GM23338 (cell line): ENCODE measurements around the gene NPPC.

Experiments used
- CREB1 ChIP-seq: fragments of 250-450 bp; sonication (Bioruptor Pico); IDR thresholded peaks from 2 replicates; pipeline ENCODE4 v1.5.0; 2020; ENCODE audit warnings: low read depth, mild to moderate bottlenecking, moderate library complexity
- EZH2 ChIP-seq: fragments of 200-600 bp; sonication (generic); IDR thresholded peaks from one replicate; pipeline ENCODE4 v1.8.0; 2017; ENCODE audit warnings: antibody characterized with exemption, mild to moderate bottlenecking, low read depth; ENCODE audit not compliant: unreplicated experiment
- EZH2phosphoT487 ChIP-seq: fragments of 200-600 bp; sonication (generic); IDR thresholded peaks from one replicate; pipeline ENCODE4 v1.8.1; 2018; ENCODE audit warnings: antibody characterized with exemption; ENCODE audit not compliant: unreplicated experiment
- JUNB ChIP-seq: IDR thresholded peaks from one replicate; pipeline ENCODE4 v1.6.1; 2016; ENCODE audit warnings: antibody characterized with exemption; ENCODE audit not compliant: unreplicated experiment
- NANOG ChIP-seq: IDR thresholded peaks from 2 replicates; pipeline ENCODE4 v1.6.1; 2016; ENCODE audit warnings: antibody characterized with exemption, borderline replicate concordance
- POLR2AphosphoS5 ChIP-seq: IDR thresholded peaks from 2 replicates; pipeline ENCODE4 v1.6.1; 2016; ENCODE audit warnings: antibody characterized with exemption, low read depth
- STAT1 ChIP-seq: IDR thresholded peaks from one replicate; pipeline ENCODE4 v1.6.1; 2016; ENCODE audit warnings: antibody characterized with exemption; ENCODE audit not compliant: unreplicated experiment
- ZNF114 ChIP-seq: fragments of 250-450 bp; sonication (Bioruptor Pico); IDR thresholded peaks from 2 replicates; pipeline ENCODE4 v1.5.0; 2020; ENCODE audit warnings: mild to moderate bottlenecking, moderate library complexity
- ZNF331 ChIP-seq: fragments of 250-450 bp; sonication (Bioruptor Pico); IDR thresholded peaks from 2 replicates; pipeline ENCODE4 v1.5.0; 2020; ENCODE audit warnings: low read depth, mild to moderate bottlenecking, moderate library complexity
- TF ChIP-seq, protein P1 (sequence below), 2 experiments: fragments of 200-600 bp in 1 of 2; sonication (generic) in 1 of 2; conservative IDR thresholded peaks; 2 replicates each; pipeline versions ENCODE4 v1.5.1 to v1.6.1; 2016 to 2017; ENCODE audit warnings: antibody characterized with exemption in 2 of 2, low read depth in 2 of 2, mild to moderate bottlenecking in 2 of 2, moderate library complexity in 1 of 2
- TF ChIP-seq, protein P2 (sequence below): IDR thresholded peaks from one replicate; pipeline ENCODE4 v1.6.1; 2018; ENCODE audit warnings: antibody characterized with exemption; ENCODE audit not compliant: unreplicated experiment

DNA sequence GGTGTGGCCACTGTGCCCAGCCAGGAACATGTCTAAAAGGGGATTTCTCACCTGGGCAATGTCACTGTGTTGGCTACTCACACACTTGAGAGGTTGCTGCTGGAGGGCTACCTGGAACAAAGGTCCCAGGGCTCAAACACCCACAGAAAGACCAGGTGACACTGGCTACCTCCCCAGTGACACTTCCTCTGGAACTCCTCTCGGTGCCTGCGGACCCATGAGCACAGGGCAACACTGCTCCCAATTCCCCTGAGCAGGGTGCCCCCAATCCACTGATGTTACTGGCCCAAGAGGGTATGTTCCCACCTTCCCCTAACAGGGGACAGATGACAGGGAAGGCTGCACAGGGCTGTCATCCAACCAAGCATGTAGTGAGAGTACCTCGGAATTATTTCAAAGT lies 5.8 kb downstream of the NPPC start:
- TF ChIP-seq, protein P1, sequence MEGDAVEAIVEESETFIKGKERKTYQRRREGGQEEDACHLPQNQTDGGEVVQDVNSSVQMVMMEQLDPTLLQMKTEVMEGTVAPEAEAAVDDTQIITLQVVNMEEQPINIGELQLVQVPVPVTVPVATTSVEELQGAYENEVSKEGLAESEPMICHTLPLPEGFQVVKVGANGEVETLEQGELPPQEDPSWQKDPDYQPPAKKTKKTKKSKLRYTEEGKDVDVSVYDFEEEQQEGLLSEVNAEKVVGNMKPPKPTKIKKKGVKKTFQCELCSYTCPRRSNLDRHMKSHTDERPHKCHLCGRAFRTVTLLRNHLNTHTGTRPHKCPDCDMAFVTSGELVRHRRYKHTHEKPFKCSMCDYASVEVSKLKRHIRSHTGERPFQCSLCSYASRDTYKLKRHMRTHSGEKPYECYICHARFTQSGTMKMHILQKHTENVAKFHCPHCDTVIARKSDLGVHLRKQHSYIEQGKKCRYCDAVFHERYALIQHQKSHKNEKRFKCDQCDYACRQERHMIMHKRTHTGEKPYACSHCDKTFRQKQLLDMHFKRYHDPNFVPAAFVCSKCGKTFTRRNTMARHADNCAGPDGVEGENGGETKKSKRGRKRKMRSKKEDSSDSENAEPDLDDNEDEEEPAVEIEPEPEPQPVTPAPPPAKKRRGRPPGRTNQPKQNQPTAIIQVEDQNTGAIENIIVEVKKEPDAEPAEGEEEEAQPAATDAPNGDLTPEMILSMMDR (conservative IDR thresholded peaks at IDR 0.05; ENCODE audit: low read depth in 2 of 2), result no peak
- TF ChIP-seq EZH2 (no peak), EZH2phosphoT487 (no peak), POLR2AphosphoS5 (no peak), JUNB (no peak), ZNF114 (CRISPR knock-in tag) (no peak), CREB1 (CRISPR knock-in tag) (no peak), NANOG (no peak), STAT1 (no peak), ZNF331 (CRISPR knock-in tag) (no peak)
- TF ChIP-seq, protein P2, sequence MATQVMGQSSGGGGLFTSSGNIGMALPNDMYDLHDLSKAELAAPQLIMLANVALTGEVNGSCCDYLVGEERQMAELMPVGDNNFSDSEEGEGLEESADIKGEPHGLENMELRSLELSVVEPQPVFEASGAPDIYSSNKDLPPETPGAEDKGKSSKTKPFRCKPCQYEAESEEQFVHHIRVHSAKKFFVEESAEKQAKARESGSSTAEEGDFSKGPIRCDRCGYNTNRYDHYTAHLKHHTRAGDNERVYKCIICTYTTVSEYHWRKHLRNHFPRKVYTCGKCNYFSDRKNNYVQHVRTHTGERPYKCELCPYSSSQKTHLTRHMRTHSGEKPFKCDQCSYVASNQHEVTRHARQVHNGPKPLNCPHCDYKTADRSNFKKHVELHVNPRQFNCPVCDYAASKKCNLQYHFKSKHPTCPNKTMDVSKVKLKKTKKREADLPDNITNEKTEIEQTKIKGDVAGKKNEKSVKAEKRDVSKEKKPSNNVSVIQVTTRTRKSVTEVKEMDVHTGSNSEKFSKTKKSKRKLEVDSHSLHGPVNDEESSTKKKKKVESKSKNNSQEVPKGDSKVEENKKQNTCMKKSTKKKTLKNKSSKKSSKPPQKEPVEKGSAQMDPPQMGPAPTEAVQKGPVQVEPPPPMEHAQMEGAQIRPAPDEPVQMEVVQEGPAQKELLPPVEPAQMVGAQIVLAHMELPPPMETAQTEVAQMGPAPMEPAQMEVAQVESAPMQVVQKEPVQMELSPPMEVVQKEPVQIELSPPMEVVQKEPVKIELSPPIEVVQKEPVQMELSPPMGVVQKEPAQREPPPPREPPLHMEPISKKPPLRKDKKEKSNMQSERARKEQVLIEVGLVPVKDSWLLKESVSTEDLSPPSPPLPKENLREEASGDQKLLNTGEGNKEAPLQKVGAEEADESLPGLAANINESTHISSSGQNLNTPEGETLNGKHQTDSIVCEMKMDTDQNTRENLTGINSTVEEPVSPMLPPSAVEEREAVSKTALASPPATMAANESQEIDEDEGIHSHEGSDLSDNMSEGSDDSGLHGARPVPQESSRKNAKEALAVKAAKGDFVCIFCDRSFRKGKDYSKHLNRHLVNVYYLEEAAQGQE, result no peak
